Body of pancreas (tissue), 4 donors: ENCODE results near the gene GATAD2A. TPM values are rescaled to one million over a fixed set of nuclear protein-coding genes. Genes with fewer than 3 reads are reported as not detected.

ENCODE experiments used
- ATAC-seq: fragments of 150-250 bp; one replicate; pipeline ENCODE4 v1.9.1; 2016
- DNase-seq, 4 donors: peaks; one replicate each; pipeline ENCODE4 v3.0.0-alpha.2; 2019
- H3K27ac ChIP-seq, 4 donors: fragments of 200-600 bp; sonication (generic); 1 replicate in 3 of 4; 2 replicates in 1 of 4; pipeline versions ENCODE4 v1.5.1 to v1.6.1; 2016 to 2019; ENCODE audit warnings: mild to moderate bottlenecking in 1 of 4, mixed read lengths in 1 of 4, moderate library complexity in 1 of 4
- H3K27me3 ChIP-seq, 2 donors: fragments of 200-600 bp; sonication (generic); one replicate each; pipeline ENCODE4 v1.6.0; 2016; ENCODE audit warnings: mild to moderate bottlenecking in 1 of 2
- H3K36me3 ChIP-seq, 2 donors: fragments of 200-600 bp; sonication (generic); replicated peaks in 1 of 2; 2 replicates each; pipeline ENCODE4 v1.5.1; 2016; ENCODE audit warnings: low read depth in 2 of 2; ENCODE audit not compliant: insufficient read depth in 1 of 2
- H3K4me1 ChIP-seq: fragments of 200-600 bp; sonication (generic); one replicate; pipeline ENCODE4 v1.6.0; 2016
- H3K4me3 ChIP-seq, 2 donors: fragments of 200-600 bp; sonication (generic); 1 replicate in 1 of 2; 2 replicates in 1 of 2; pipeline ENCODE4 v1.5.1; 2016 to 2019
- H3K9me3 ChIP-seq, 3 donors: fragments of 200-600 bp; sonication (generic); 1 replicate in 2 of 3; 2 replicates in 1 of 3; pipeline ENCODE4 v1.5.1; 2016
- POLR2A ChIP-seq, 3 donors: fragments of 450-650 bp; IDR thresholded peaks; one replicate each; pipeline ENCODE4 v1.6.1; 2016; ENCODE audit warnings: antibody characterized with exemption in 3 of 3, mild to moderate bottlenecking in 2 of 3
- whole genome bisulfite sequencing, 2 donors: methylation state at CpG; one replicate each; pipeline ENCODE4 v1.1.5; 2017; 5-methylcytosine and 5-hydroxymethylcytosine counted together
- intact Hi-C: fragments of 100-400 bp; cut with DNase I; formaldehyde crosslinking; loops from one replicate; pipeline ENCODE4 v1.15.1; 2023
- total RNA-seq, 2 donors: library from RNA; depleted of rRNA; stranded (reverse); fragments of >200 nt; gene quantifications; one replicate each; pipeline ENCODE4 v1.1.0, GENCODE V29; 2016
- TF ChIP-seq, protein P1 (sequence below), 7 experiments: fragments of 450-650 bp in 4 of 7; fragments of 200-600 bp in 3 of 7; sonication (generic) in 3 of 7; IDR thresholded peaks; one replicate each; pipeline ENCODE4 v1.5.1; 2016 to 2019; ENCODE audit warnings: antibody characterized with exemption in 7 of 7

Gene GATAD2A
- total RNA-seq, 2 donors from 2014 or later, result 30.0 to 35.8 TPM

GRCh38 chr19:19407633-19407930, 2.1 kb downstream of the GATAD2A start:
- intact Hi-C loops, result no loop called here
- Histone ChIP-seq H3K36me3 (no peaks in the 10 kb centered on the region), H3K27me3 (no peaks in the 10 kb centered on the region), H3K27ac (peak overlapping the region; percentile 74 to 90 (median 87)), H3K9me3 (no peaks in the 10 kb centered on the region), H3K4me1 (peaks cover 65% of the 10 kb centered on the region), H3K4me3 (no peak overlapping the region)
- no peak for DNase-seq
- TF ChIP-seq POLR2A (IDR thresholded peaks at IDR 0.05), result no peak
- TF ChIP-seq, protein P1, sequence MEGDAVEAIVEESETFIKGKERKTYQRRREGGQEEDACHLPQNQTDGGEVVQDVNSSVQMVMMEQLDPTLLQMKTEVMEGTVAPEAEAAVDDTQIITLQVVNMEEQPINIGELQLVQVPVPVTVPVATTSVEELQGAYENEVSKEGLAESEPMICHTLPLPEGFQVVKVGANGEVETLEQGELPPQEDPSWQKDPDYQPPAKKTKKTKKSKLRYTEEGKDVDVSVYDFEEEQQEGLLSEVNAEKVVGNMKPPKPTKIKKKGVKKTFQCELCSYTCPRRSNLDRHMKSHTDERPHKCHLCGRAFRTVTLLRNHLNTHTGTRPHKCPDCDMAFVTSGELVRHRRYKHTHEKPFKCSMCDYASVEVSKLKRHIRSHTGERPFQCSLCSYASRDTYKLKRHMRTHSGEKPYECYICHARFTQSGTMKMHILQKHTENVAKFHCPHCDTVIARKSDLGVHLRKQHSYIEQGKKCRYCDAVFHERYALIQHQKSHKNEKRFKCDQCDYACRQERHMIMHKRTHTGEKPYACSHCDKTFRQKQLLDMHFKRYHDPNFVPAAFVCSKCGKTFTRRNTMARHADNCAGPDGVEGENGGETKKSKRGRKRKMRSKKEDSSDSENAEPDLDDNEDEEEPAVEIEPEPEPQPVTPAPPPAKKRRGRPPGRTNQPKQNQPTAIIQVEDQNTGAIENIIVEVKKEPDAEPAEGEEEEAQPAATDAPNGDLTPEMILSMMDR (IDR thresholded peaks at IDR 0.05), result no peak
- no peak for ATAC-seq
- WGBS, 2 donors, result 49 to 66% methylated on average over 3 to 4 of the region's 4 CpGs

DNA sequence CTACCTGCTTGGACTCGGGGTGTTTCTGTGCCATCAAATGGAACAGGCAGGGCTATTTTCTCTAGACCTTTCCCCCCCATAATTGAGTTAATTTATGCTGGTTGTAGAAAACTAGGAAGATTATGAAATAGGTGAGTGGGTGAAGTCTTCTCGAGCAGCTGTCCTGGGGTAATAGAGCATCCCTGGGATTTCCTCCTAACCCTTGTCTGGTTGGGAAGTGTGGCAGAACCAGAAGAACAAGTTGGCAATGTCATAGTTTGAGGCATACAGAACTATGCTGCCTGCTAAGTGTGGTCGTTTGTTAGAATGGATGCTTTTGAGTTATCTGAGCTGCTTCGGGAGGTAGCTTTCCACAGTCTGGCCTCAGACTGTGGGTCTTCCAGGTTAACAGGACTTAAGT, 3.7 kb downstream of the GATAD2A start:
- no peak overlapping the region for H3K27ac ChIP-seq
- H3K4me3 ChIP-seq, result no peak overlapping the region
- no peak for ATAC-seq
- no peaks in the 10 kb centered on the region for H3K27me3 ChIP-seq
- H3K36me3 ChIP-seq, result no peaks in the 10 kb centered on the region
- H3K4me1 ChIP-seq, result peaks cover 51% of the 10 kb centered on the region
- DNase-seq, result no peak
- no peak for TF ChIP-seq POLR2A (IDR thresholded peaks at IDR 0.05)
- TF ChIP-seq, protein P1 (IDR thresholded peaks at IDR 0.05), result no peak
- 47% methylated on average over 4 of the region's 4 CpGs for whole genome bisulfite sequencing, 2 donors
- intact Hi-C loops, result no loop called here
- no peaks in the 10 kb centered on the region for H3K9me3 ChIP-seq

GRCh38 chr19:19409631-19410030, 4.2 kb downstream of the GATAD2A start:
- 74 to 79% methylated on average over 8 of the region's 8 CpGs for WGBS, 2 donors
- Histone ChIP-seq H3K9me3 (no peaks in the 10 kb centered on the region), H3K27ac (no peak overlapping the region), H3K4me1 (peaks cover 46% of the 10 kb centered on the region), H3K27me3 (no peaks in the 10 kb centered on the region), H3K4me3 (no peak overlapping the region), H3K36me3 (no peaks in the 10 kb centered on the region)
- TF ChIP-seq, protein P1 (IDR thresholded peaks at IDR 0.05), result no peak
- TF ChIP-seq POLR2A (IDR thresholded peaks at IDR 0.05), result no peak
- no peak for ATAC-seq
- no peak for DNase-seq
- intact Hi-C loops, result no loop called here

DNA sequence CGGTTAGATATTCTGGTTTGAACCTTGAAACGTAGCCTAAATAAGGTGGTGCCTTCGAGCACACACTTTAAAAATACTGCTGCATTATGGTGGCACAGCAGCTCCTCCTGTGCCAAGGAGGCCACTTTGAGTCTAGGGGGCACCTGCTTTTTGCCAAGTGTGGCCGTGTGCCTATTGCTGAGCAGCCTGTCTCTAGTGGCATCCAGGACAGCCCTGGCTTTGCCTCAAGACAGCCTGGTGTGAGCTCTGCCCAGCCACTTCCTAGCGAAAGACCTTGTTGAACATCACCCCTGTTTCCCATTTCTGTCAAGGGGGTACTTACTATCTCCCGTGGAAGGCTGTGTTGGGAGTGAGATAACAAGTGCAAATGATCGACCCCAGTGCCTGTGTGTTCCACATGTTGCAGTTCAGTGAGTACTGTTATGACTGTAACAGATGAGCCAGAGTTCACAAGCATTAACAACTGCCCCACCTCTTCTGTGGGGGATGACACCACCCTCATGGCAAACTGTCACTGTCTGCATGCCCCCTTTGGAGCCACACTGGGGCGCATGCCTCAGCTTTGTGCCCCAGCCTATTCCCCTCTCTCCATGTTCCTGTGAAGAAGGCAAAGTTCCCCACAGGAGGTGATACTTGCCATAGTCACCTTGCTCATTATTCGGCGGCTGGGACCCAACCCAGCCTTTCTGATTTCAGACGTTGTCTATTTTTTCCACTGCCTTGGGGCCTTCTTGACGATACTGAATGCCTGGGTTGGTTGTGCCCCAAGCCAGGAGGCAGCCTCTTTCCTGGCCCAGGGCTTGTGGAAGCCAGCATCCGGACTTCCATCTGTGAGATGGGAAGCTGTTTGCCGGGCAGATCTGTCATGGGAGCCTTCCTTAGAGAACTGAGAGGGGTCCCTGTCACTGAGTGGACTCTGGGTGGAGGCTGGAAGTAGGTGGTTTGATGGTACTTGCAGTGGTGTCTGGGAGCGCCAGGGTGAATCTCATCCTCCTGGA, 5.4 kb downstream of the GATAD2A start:
- Histone ChIP-seq H3K4me3 (no peak overlapping the region), H3K27me3 (no peaks in the 10 kb centered on the region), H3K4me1 (peaks cover 41% of the 10 kb centered on the region), H3K36me3 (no peaks in the 10 kb centered on the region), H3K27ac (no peak overlapping the region), H3K9me3 (no peaks in the 10 kb centered on the region)
- intact Hi-C loops, result no loop called here
- DNase-seq (no peak), ATAC-seq (no peak)
- TF ChIP-seq POLR2A (IDR thresholded peaks at IDR 0.05), result no peak
- TF ChIP-seq, protein P1 (IDR thresholded peaks at IDR 0.05), result no peak
- WGBS, 2 donors, result 61% methylated on average over 11 to 15 of the region's 15 CpGs

GRCh38 chr19:19416280-19416679, 10.8 kb downstream of the GATAD2A start:
- 89 to 94% methylated on average over 1 of the region's 1 CpG for WGBS, 2 donors

More at GRCh38 chr19:19416280-19416679, 10.8 kb downstream of the GATAD2A start:
- ATAC-seq (no peak), DNase-seq (no peak)
- Histone ChIP-seq H3K36me3 (no peaks in the 10 kb centered on the region), H3K9me3 (no peaks in the 10 kb centered on the region), H3K27me3 (no peaks in the 10 kb centered on the region), H3K27ac (no peak overlapping the region), H3K4me3 (no peak overlapping the region), H3K4me1 (peaks cover 30% of the 10 kb centered on the region)
- intact Hi-C loops, result no loop called here
- TF ChIP-seq, protein P1 (IDR thresholded peaks at IDR 0.05), result no peak
- TF ChIP-seq POLR2A (IDR thresholded peaks at IDR 0.05), result no peak
